ENCODE measurements around the gene TSPO. TPM values are rescaled to one million over a fixed set of nuclear protein-coding genes. Genes with fewer than 3 reads are reported as not detected.

Gene TSPO
- 284 and 299 TPM in 2 replicates for total RNA-seq

GRCh38 chr22:43151251-43152002 is at the start of gene TSPO:
Gene TSPO (plus strand): TSS chr22:43151559. CDS start chr22:43159239, 7,680 bp downstream.

GRCh38 chr22:43110444-43110926 is 40.9 kb upstream of the TSPO start, which contains the start of gene BIK:
Gene BIK (plus strand): TSS chr22:43110750. CDS start chr22:43124023, 13,273 bp downstream.

GRCh38 chr22:43142880-43143562 is 8.3 kb upstream of the TSPO start, which contains the start of gene MCAT:
Gene MCAT (minus strand): TSS chr22:43143398. CDS start chr22:43143348, 50 bp downstream.

GRCh38 chr22:43186272-43187170 is 35.2 kb downstream of the TSPO start, which contains the start of gene TTLL12:
Gene TTLL12 (minus strand): TSS chr22:43187134. CDS start chr22:43187069, 65 bp downstream.

Other genes starting within 250 kb of the TSPO start
- gene PACSIN2, start 136.4 kb upstream of the TSPO start, total RNA-seq = 45.8 and 53.7 TPM in 2 replicates
- 16.3 and 18.8 TPM in 2 replicates for gene TTLL1, start 62.2 kb upstream of the TSPO start, total RNA-seq
- gene BIK, start 40.8 kb upstream of the TSPO start, total RNA-seq = not detected in 2 replicates
- gene MCAT, start 8.2 kb upstream of the TSPO start, total RNA-seq = 9.1 and 12.6 TPM in 2 replicates
- gene TTLL12, start 35.6 kb downstream of the TSPO start, total RNA-seq = 13.7 and 18.0 TPM in 2 replicates
- gene SCUBE1, start 191.8 kb downstream of the TSPO start, total RNA-seq = 0.19 TPM in 1 of 2 replicates, not detected in the other